H7 (cell line): ENCODE results near the gene ACTL8. TPM values are rescaled to one million over a fixed set of nuclear protein-coding genes. Genes with fewer than 3 reads are reported as not detected.

Source experiments
- DNase-seq: peaks from one replicate; pipeline ENCODE4 v3.0.0; 2012
- H3K27me3 ChIP-seq: 2 replicates; pipeline ENCODE4 v1.6.0; 2011; ENCODE audit warnings: mild to moderate bottlenecking, low read length; ENCODE audit not compliant: control insufficient read depth, insufficient read depth
- H3K36me3 ChIP-seq: replicated peaks from 2 replicates; pipeline ENCODE4 v1.5.1; 2011; ENCODE audit warnings: low read length; ENCODE audit not compliant: control insufficient read depth, insufficient read depth
- H3K4me3 ChIP-seq: 2 replicates; pipeline ENCODE4 v1.5.1; 2011; ENCODE audit warnings: low read depth, mild to moderate bottlenecking, control low read depth, low read length, moderate library complexity; ENCODE audit not compliant: insufficient read depth
- total RNA-seq: library from RNA; depleted of rRNA; stranded (reverse); fragments of >200 nt; shearing (Covaris generic); gene quantifications from 2 replicates; pipeline ENCODE4 v1.2.3, GENCODE V29; 2014

ACTL8 gene
- total RNA-seq, 1 experiment from 2014 or later: 0.97 TPM

DNA sequence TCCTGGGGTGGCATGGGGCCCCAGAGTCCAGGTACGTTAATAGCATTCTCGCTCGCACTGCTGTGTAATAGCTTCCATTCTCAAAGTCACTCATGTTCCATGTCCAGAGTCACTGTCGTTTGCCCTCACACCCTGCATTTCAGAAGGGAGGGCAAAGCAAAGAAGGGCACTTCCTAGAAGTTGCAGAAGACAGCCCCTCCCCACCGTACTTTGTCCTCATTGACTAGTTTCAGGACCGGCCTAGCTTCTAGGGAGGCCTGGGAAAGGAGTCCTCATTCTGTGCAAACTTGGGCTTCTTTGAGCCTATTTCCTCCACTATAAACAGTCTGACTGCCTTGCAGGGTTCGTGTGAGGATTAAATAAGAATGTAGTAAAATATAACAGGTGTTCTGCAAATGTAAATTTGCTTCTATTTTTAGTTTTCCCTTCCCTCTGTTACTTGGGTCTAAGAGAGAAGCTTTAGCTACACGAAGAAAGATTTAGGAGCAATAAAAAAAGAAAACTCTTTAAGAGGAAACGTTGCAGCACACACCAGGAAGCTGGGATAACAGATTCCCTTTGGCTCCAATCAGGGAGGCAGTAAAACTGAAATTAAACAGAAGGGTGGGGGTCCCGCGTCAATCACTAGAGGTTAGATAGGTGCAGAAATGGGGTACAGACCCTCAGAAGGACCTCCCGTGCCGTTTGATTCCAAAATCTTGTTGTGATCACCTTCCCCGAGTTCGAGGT is 40.1 kb downstream of the ACTL8 start:
- no peaks in the 10 kb centered on the region; the same call in 1 of the 2 replicates for H3K27me3 ChIP-seq
- DNase-seq: no peak
- H3K4me3 ChIP-seq: no peak overlapping the region
- H3K36me3 ChIP-seq: no peaks in the 10 kb centered on the region

DNA sequence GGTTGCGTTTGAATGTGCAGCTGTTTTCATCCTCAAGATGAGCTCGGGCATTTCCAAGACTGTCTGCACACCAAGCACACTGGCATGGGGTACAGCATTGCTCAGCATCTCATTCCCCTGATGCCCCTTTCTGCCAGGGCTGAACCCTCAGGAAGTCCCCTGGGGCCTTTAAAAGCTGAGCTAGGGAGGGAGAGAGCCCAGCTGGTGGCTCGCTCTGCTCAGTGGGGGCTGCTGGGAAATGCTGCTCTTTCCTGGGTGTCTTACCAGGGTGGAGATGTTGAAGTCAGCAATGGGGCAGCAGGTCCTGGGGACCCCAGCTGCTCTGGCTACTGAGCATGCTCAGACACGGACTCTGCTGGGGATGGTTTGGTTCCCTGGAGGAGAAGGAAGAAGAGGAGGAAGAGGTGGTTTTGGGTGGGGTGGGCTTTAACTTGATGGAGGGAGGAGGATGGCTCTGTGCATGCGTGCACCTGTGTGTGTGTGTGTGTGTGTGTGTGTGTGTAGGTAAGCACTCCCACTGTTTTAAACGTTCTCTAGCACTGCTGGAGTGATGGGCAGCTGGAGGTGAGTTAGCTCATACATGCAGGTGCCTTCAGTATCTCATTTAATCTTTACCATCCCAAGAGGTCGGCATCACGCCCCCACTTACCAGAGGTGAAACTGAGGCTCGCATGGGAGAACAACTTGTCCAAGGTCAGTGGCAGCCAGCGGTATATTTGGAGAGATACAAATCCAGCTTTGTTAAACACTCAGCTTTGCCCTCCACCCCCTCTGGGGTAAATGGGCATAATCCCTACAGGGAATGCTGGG is 40.9 kb downstream of the ACTL8 start:
- no peak overlapping the region for H3K4me3 ChIP-seq
- no peak for DNase-seq
- no peaks in the 10 kb centered on the region for H3K36me3 ChIP-seq
- H3K27me3 ChIP-seq: no peaks in the 10 kb centered on the region; the same call in 1 of the 2 replicates

DNA sequence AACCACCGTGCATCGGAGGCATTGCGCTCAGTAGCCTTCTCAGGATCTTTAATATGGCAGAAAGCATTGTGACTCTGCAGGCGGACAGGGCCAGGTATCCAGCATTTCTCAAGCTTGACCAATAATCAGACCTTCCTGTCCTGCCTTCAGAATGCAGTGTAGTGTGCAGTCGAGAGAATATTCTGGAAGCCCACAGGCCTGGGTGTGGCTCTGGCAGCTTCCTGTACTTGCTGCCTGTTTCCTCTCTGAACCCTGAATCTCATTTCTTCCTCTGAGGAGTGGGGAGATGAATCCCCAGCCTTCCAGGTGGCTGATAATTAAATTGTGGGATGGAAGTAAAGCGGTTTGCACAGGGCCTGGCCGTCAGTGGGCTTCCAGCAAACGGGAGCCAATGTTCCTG is 42.3 kb downstream of the ACTL8 start:
- Histone ChIP-seq H3K4me3 (no peak overlapping the region), H3K27me3 (no peaks in the 10 kb centered on the region; the same call in 1 of the 2 replicates), H3K36me3 (no peaks in the 10 kb centered on the region)
- DNase-seq: no peak

DNA sequence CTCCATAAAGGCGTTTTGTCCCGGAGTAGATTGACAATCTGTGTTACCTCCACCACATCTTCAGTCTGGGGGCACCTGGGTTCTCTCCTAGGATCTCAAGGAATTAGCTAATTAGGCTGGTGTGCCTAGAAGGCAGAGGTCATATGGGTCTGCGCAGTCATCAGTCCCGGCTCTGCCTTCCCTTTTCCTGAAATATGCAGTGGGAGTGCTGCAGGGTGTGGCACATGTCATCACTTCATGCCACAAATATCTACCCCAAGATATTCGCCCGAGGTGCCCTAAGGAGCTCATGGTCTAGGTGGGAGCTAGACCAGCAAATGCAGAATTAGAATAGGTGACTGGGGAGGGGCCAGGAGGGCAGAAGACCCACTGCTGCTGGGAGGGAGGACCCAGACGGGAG is 42.9 kb downstream of the ACTL8 start:
- Histone ChIP-seq H3K27me3 (no peaks in the 10 kb centered on the region; the same call in 1 of the 2 replicates), H3K36me3 (no peaks in the 10 kb centered on the region), H3K4me3 (no peak overlapping the region)
- DNase-seq: no peak

DNA sequence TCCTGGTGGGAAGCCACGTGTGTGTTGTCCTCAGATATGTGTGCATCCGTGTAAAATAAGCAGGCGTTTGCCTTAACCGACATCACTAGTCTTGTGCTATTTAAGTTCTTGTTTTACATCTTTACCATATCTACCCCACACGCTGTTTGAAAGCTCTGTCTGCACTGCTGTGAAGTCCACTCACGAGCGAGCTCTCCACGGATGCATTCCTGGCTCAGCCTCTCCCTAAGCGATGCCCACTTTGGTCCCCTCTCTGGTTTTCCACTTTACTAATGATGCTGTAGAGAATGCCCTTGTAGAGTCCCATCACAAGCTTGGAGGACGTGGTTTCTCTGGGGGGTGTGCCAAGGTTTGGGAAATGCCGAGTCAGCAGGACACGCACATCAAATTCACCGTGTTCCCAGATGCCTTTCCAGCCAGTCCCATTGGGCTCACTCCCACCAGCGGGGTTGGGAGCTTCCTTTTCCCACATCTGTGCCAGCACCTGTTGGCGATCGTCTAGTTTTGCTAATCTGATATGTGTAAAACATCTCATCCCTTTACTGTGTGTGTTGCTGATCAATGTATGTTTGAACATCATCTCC is 43.8 kb downstream of the ACTL8 start:
- no peak overlapping the region for H3K4me3 ChIP-seq

DNA sequence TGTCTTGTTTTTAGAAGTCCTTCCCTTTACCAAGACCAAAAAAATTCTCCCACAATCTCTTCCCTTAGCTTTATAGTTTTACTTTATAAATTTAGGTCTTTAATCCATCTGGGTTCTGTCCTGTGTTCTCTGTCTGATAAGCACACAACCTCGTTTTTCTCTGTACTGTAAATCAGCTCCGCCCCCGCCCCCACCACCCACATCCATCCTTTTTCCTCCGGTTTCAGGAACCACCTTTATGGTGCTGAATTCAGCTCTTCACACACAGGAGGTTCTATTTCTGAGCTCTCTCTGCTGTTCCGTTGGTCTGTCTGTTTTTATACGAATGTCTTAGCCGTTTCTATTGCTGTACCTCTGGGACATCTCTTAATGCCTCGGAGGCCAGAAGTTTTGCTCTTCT is 44.5 kb downstream of the ACTL8 start:
- Histone ChIP-seq H3K27me3 (no peaks in the 10 kb centered on the region; the same call in 1 of the 2 replicates), H3K4me3 (no peak overlapping the region), H3K36me3 (no peaks in the 10 kb centered on the region)
- DNase-seq: no peak

More for the DNA sequence above, 43.8 kb downstream of the ACTL8 start:
- H3K27me3 ChIP-seq: no peaks in the 10 kb centered on the region; the same call in 1 of the 2 replicates
- no peak for DNase-seq
- H3K36me3 ChIP-seq: no peaks in the 10 kb centered on the region

DNA sequence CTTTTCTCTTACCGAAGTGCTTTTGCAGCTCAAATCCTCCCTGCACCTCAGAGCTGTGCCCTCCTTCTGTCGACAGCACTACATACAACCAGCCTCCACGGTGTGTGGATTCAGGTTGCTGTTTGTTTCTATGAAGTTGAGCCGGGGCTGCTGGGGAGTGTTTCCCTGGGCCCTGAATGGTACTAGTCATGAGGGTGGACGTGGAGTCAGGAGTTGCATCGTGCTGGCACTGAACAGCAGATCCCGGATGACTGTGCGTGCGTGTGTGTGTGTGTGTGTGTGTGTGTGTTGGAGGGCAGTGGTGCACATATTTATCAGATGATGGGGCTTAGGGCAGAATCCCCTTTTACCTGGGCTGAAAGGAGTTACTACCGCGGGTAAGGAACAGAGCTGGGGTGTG is 47.0 kb downstream of the ACTL8 start:
- H3K36me3 ChIP-seq: no peaks in the 10 kb centered on the region
- no peak overlapping the region for H3K4me3 ChIP-seq
- no peaks in the 10 kb centered on the region; the same call in 1 of the 2 replicates for H3K27me3 ChIP-seq
- DNase-seq: no peak

DNA sequence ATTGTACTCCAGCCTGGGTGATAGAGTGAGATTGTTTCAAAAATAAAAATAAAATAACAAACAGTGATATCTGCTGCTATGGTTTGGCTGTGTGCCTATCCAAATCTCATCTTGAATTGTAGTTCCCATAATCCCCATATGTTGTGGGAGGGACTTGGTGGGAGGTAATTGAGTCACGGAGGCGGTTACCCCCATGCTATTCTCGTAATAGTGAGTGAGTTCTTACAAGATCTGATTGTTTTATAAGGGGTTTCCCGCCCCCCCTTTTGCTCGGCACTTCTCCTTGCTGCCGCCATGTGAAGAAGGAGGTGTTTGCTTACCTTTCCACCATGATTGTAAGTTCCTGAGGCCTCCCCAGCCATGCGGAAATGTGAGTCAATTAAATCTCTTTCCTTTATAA is 47.8 kb downstream of the ACTL8 start:
- no peak for DNase-seq
- Histone ChIP-seq H3K4me3 (no peak overlapping the region), H3K36me3 (no peaks in the 10 kb centered on the region), H3K27me3 (no peaks in the 10 kb centered on the region; the same call in 1 of the 2 replicates)

DNA sequence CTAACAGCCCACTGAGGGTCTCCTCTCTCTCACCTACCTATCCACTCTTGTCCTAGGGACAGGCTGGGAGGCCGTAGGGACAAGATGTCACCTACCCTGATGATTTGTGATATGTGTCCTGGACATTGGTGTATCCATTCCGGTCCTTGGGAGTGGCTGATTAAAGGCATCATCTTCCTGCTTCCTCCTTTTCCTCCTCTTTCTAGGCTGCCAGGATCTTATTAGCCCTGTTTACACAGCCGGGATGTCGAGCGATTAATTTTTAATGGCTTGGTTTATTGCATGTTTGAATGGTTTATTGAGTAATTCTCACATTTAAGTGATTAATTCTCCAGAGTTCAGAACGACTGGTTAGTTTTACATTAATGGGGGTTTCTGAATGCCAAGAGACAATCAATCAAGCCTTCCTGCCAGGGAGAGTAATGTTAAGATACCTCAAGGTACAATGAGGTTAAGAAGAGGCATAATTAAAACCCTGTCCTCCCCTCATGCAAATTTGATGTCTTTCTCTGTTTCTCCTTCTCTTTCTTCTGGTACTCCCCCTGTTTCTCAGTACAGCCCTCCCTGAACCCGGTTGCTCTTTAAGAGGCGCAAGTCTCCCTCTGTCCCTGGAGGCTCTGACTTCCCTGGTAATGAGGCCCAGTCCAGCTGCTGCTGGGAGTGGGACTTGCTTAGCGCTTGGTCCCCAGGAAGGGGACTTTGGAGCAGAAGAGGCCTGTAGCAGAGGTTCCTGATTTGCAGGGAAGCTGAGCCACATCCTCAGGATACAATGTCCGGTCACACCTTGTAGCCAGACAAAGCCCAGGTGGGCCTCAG is 50.9 kb downstream of the ACTL8 start:
- Histone ChIP-seq H3K4me3 (no peak overlapping the region), H3K36me3 (no peaks in the 10 kb centered on the region), H3K27me3 (no peaks in the 10 kb centered on the region; the same call in 1 of the 2 replicates)
- DNase-seq: no peak

DNA sequence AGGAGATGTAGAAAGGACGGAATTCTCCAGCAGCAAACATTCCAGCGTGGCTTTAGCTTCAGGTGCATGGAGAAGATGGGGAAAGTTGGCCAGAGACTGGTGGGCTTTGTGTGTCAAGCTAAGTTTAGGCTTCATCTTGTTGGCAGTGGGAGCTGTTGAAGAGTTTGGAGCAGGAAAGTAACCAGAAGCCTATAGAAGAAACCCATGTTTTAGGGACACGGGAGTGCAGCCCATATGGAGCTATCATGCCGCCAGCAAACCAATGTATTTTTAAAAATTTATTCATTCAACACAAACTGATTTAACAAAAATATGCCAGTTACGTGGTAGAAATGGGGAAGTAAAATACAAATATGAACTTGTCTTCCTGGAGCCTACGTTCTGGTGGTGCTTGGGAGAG is 53.7 kb downstream of the ACTL8 start:
- Histone ChIP-seq H3K36me3 (no peaks in the 10 kb centered on the region), H3K4me3 (no peak overlapping the region), H3K27me3 (no peaks in the 10 kb centered on the region; the same call in 1 of the 2 replicates)
- DNase-seq: no peak

DNA sequence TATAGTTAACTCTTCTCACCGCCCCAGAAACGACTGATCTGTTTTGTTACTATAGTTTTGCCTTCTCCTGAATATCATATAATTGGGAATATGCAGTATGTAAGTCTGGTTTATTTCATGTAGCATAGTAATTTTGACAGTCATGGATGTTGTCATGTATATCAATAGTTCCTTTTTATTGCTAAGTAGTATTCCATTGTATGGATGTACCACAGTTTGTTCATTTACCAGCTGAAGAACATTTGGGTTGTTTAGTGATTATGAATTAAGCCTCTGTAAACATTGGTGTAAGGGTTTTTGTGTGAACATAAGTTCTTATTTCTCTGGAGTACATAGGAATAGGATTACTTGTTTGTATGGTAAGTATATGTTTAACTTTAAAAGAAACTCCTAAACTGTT is 55.5 kb downstream of the ACTL8 start:
- no peak for DNase-seq
- no peak overlapping the region for H3K4me3 ChIP-seq
- H3K27me3 ChIP-seq: no peaks in the 10 kb centered on the region; the same call in 1 of the 2 replicates
- H3K36me3 ChIP-seq: no peaks in the 10 kb centered on the region

DNA sequence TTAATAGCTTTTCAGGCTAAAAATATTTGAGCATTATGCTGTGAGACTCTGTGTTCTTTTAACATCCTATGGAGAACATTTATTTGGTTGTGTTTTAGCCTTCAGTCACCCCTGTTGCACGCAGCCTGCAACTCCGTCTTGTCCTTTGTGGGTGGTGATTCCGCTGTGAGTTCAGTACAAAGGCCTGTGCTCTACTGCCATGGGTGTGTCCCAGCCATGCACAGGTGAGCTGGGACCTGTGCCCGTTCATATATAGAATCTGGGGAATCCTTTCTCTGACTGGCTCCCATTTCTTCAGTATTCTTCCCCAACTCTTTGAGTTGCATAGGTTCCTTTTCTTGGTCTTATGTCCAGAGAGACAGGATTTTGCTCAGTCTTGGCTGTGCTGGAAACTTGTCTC is 61.4 kb downstream of the ACTL8 start:
- H3K27me3 ChIP-seq: no peaks in the 10 kb centered on the region
- H3K36me3 ChIP-seq: no peaks in the 10 kb centered on the region
- DNase-seq: no peak
- H3K4me3 ChIP-seq: no peak overlapping the region

DNA sequence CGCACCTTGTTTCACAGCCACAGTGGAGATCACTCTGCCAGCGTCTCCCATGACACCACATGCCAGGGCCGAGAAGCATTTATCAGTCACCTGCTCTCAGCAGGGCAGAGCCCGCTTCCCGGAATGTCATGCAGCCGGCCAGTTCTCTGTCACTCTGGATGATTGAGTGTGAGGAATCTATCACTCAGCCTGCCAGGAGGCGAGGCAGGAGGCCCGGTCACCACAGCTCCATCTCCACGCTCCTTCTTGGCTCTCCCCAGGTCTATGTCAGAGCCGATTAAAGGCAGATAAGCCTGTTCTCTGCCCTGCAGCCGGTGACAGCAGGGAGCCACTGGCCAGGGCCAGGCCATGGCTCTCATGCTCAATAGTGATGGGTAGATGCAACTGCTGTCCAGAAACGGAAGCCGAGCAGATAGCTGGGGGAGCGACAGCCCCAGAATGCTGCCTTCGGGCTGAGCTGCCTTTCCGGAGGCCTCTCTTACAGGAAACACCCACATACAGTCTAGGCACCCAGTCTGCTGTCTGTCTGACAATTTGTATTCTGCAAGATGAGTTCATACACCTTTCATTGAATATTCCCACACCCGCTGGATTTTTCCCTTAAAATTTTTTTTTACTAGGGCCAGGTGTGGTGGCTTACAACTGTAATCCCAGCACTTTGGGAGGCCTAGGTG is 64.1 kb downstream of the ACTL8 start:
- no peak for DNase-seq
- Histone ChIP-seq H3K27me3 (no peaks in the 10 kb centered on the region), H3K36me3 (no peaks in the 10 kb centered on the region), H3K4me3 (no peak overlapping the region)

DNA sequence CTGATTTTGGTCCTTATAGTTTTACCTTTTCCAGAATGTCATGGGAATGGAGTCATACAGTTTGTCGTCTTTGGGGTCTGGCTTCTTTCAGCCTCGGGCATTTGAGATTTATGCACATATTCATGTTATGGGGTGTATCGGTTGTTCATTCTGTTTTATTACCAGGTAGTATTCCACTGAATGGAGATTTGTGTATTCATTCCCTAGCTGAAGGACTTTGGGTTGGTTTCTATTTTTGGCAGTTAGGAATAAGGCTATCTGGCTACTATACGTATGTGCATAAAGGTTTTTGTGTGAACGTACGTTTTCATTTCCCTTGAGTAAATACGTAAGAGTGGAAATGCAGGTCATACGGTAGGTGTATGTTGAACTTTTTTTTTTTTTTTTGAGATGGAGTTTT is 65.1 kb downstream of the ACTL8 start:
- no peaks in the 10 kb centered on the region for H3K36me3 ChIP-seq
- no peaks in the 10 kb centered on the region for H3K27me3 ChIP-seq
- no peak for DNase-seq
- no peak overlapping the region for H3K4me3 ChIP-seq
